T-cell (primary cell): ENCODE results near the gene PIGBOS1. TPM values are rescaled to one million over a fixed set of nuclear protein-coding genes. Genes with fewer than 3 reads are reported as not detected.

Experiments used
- ATAC-seq, 4 experiments: fragments of 200-7000 bp in 3 of 4; fragments of 150-1000 bp in 1 of 4; cut with Tn5 transposase; replicated peaks in 1 of 4; 1 replicate in 3 of 4; 2 replicates in 1 of 4; pipeline ENCODE4 v1.10.0; 2021; ENCODE audit warnings: moderate library complexity in 3 of 4, mild to moderate bottlenecking in 2 of 4, moderate number of reproducible peaks in 1 of 4
- CTCF ChIA-PET, 2 donors: fragments of 300-600 bp; sonication (Branson Sonifier 250); formaldehyde crosslinking; loops; one replicate each; lab custom pipeline; 2022; ENCODE audit warnings: antibody characterized with exemption in 2 of 2; lab: Charles Lee
- POLR2A ChIA-PET, 2 donors: fragments of 300-600 bp; sonication (Branson Sonifier 250); formaldehyde crosslinking; loops; one replicate each; lab custom pipeline; 2022; ENCODE audit warnings: antibody characterized with exemption in 2 of 2; lab: Charles Lee
- DNase-seq, 35 experiments: peaks; one replicate each; pipeline versions ENCODE4 v3.0.0 to v3.0.0-alpha.2; 2013 to 2023
- H3K27ac ChIP-seq: one replicate; pipeline ENCODE4 v1.5.1; 2013; ENCODE audit warnings: low read length
- H3K27me3 ChIP-seq, 2 experiments: replicated peaks in 1 of 2; 1 replicate in 1 of 2; 2 replicates in 1 of 2; pipeline versions ENCODE4 v1.6.1 to v1.7.0; 2013; ENCODE audit warnings: low read length in 1 of 2, mixed read lengths in 1 of 2; ENCODE audit not compliant: control insufficient read depth in 2 of 2, insufficient read depth in 2 of 2; ENCODE audit errors: extremely low read depth in 1 of 2
- H3K36me3 ChIP-seq, 2 donors: 1 replicate in 1 of 2; 2 replicates in 1 of 2; pipeline versions ENCODE4 v1.6.1 to v1.7.0; 2013; ENCODE audit warnings: low read length in 1 of 2; ENCODE audit not compliant: control insufficient read depth in 2 of 2, insufficient read depth in 1 of 2; ENCODE audit errors: extremely low read depth in 1 of 2
- H3K4me1 ChIP-seq, 2 experiments: 1 replicate in 1 of 2; 2 replicates in 1 of 2; pipeline versions ENCODE4 v1.6.1 to v1.7.0; 2013; ENCODE audit warnings: low read length in 2 of 2, mixed read lengths in 1 of 2; ENCODE audit not compliant: insufficient read depth in 2 of 2, control insufficient read depth in 1 of 2; ENCODE audit errors: extremely low read depth in 1 of 2
- H3K4me3 ChIP-seq, 2 donors: 1 replicate in 1 of 2; 2 replicates in 1 of 2; pipeline versions ENCODE4 v1.5.1 to v1.7.0; 2013; ENCODE audit warnings: mild to moderate bottlenecking in 2 of 2, low read length in 1 of 2, moderate library complexity in 1 of 2; ENCODE audit not compliant: control insufficient read depth in 1 of 2; ENCODE audit errors: extremely low read depth in 1 of 2
- H3K9me3 ChIP-seq: 2 replicates; pipeline ENCODE4 v1.7.0; 2013
- H3K27ac Mint-ChIP-seq, 2 donors: one replicate each; pipeline ENCODE4 v1.8.0; 2020 to 2021; ENCODE audit warnings: mild to moderate bottlenecking in 2 of 2, mixed read lengths in 2 of 2
- H3K27me3 Mint-ChIP-seq, 2 donors: one replicate each; pipeline ENCODE4 v1.8.0; 2021 to 2022; ENCODE audit warnings: mixed read lengths in 2 of 2
- H3K36me3 Mint-ChIP-seq: one replicate; pipeline ENCODE4 v1.8.0; 2021; ENCODE audit warnings: mixed read lengths
- H3K4me1 Mint-ChIP-seq, 3 donors: one replicate each; pipeline ENCODE4 v1.8.0; 2020 to 2022; ENCODE audit warnings: mixed read lengths in 3 of 3, mild to moderate bottlenecking in 1 of 3
- H3K4me3 Mint-ChIP-seq, 3 donors: one replicate each; pipeline ENCODE4 v1.8.0; 2020 to 2022; ENCODE audit warnings: mild to moderate bottlenecking in 3 of 3, mixed read lengths in 3 of 3, moderate library complexity in 3 of 3
- H3K9me3 Mint-ChIP-seq, 3 donors: one replicate each; pipeline ENCODE4 v1.8.0; 2020 to 2022; ENCODE audit warnings: mixed read lengths in 3 of 3
- WGBS: methylation state at CpG from one replicate; pipeline ENCODE4 v1.1.5; 2013; ENCODE audit warnings: missing lambda C conversion rate; ENCODE audit not compliant: insufficient coverage; 5-methylcytosine and 5-hydroxymethylcytosine counted together
- total RNA-seq, 35 experiments: library from RNA in 6 of 35; stranded (reverse) in 6 of 35; fragments of 120-200 nt in 1 of 35; gene quantifications; one replicate each; pipeline versions ENCODE4 v1.2.1 to v1.2.4 and lab custom pipeline; 2013 to 2026

The PIGBOS1 gene
- total RNA-seq, 5 donors from 2014 or later (not counting 1 experiment from before 2014, with no cell fraction given) = 10.0 to 24.4 (median 16.7) TPM

DNA sequence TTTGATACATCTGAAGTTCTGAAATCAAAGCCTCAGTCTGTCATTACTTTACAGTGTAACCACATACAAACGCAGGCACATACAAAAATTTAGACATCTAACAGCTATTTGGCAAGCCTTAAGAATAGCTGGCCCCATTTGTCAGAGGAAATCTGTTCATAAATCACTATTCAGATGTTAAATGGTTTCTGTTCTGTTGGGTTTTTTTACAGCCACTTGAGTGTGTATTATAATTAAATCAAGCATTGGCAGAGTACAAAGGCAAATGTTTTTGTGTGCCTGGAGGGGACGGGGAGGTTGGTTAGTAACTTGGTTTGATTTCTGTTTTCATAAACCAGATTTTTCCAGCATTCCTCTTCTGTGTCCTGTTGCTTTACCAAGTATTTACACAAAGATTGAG, 24.2 kb upstream of the PIGBOS1 start:
- Mint-ChIP-seq H3K4me3 (no peak overlapping the region), H3K9me3 (no peaks in the 10 kb centered on the region), H3K27ac (peak overlapping the region in 1 of 2 donors; percentile 58), H3K36me3 (peaks cover 37% of the 10 kb centered on the region), H3K4me1 (no peaks in the 10 kb centered on the region), H3K27me3 (no peaks in the 10 kb centered on the region)
- ATAC-seq (no peak), DNase-seq (no peak)
- ChIA-PET CTCF (no interaction called here), POLR2A (no interaction called here)
- no CpG with 5 or more reads among the region's 2 CpGs for WGBS
- no peaks in the 10 kb centered on the region for H3K4me1 ChIP-seq
- no peak overlapping the region for H3K27ac ChIP-seq
- H3K27me3 ChIP-seq = no peaks in the 10 kb centered on the region
- H3K36me3 ChIP-seq = peaks cover 11 to 49% of the 10 kb centered on the region in 2 donors
- no peaks in the 10 kb centered on the region for H3K9me3 ChIP-seq
- H3K4me3 ChIP-seq = no peak overlapping the region

DNA sequence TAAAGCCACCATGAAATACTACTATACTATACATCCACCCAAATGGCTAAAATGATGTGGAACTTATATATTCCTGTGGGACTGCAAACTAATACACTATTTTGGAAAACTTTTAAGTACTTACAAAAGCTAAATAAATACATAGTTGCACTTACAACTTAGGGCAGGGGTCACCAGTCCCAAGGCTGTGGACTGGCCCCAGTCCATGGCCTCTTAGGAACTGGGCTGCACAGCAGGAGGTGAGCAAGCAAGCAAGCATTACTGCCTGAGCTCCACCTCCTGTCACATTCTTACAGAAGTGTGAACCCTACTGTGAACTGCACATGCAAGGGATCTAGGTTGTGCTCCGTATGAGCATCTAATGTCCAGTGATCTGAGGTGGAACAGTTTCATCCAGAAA, 18.2 kb upstream of the PIGBOS1 start:
- ChIA-PET CTCF (no interaction called here), POLR2A (no interaction called here)
- 100% methylated on average over 1 of the region's 1 CpG for WGBS
- Histone ChIP-seq H3K9me3 (no peaks in the 10 kb centered on the region), H3K27ac (no peak overlapping the region), H3K4me1 (no peaks in the 10 kb centered on the region), H3K27me3 (no peaks in the 10 kb centered on the region), H3K4me3 (no peak overlapping the region), H3K36me3 (peaks cover 8 to 60% of the 10 kb centered on the region in 2 donors)
- Mint-ChIP-seq H3K4me1 (no peaks in the 10 kb centered on the region), H3K27ac (no peak overlapping the region), H3K9me3 (no peaks in the 10 kb centered on the region), H3K27me3 (no peaks in the 10 kb centered on the region), H3K4me3 (no peak overlapping the region), H3K36me3 (peaks cover 31% of the 10 kb centered on the region)
- DNase-seq = no peak
- ATAC-seq = no peak

DNA sequence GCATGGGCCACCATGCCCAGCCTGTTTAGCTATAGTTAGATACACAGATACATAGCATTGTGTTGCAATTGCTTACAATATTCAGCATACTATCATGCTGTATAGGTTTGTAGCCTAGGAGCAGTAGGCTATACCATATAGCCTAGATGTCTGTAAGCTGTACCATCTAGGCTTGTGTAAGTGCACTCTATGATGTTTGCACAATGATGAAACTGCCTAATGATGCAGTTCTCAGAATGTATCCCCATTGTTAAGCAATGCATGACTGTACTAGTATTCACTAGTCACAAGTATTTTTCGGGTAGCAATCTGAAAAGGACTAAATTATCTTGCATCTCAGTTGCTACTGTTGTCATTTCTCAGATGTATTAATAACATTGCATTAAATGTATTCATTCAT, 16.1 kb upstream of the PIGBOS1 start:
- no peak overlapping the region for H3K27ac ChIP-seq
- ATAC-seq = no peak
- WGBS = no CpG with 5 or more reads among the region's 1 CpG
- no peaks in the 10 kb centered on the region for H3K4me1 ChIP-seq
- peaks cover 3 to 62% of the 10 kb centered on the region in 2 donors for H3K36me3 ChIP-seq
- POLR2A ChIA-PET = interaction anchor here in 1 of 2 donors (0.5 to 0.6 kb wide), 2 partner anchors 62 to 73 kb away, joined by 3 to 9 read pairs; no protein-coding TSS in a partner anchor
- no peaks in the 10 kb centered on the region for H3K27me3 Mint-ChIP-seq
- H3K27ac Mint-ChIP-seq = no peak overlapping the region
- no peaks in the 10 kb centered on the region for H3K27me3 ChIP-seq
- no peaks in the 10 kb centered on the region for H3K9me3 Mint-ChIP-seq
- no peak for DNase-seq
- H3K4me1 Mint-ChIP-seq = no peaks in the 10 kb centered on the region
- CTCF ChIA-PET = interaction anchor here in 1 of 2 donors (0.6 kb wide), 1 partner anchor 118 kb away, joined by 5 read pairs; no protein-coding TSS in a partner anchor
- H3K4me3 Mint-ChIP-seq = no peak overlapping the region
- H3K36me3 Mint-ChIP-seq = peaks cover 44% of the 10 kb centered on the region
- no peak overlapping the region for H3K4me3 ChIP-seq
- no peaks in the 10 kb centered on the region for H3K9me3 ChIP-seq

DNA sequence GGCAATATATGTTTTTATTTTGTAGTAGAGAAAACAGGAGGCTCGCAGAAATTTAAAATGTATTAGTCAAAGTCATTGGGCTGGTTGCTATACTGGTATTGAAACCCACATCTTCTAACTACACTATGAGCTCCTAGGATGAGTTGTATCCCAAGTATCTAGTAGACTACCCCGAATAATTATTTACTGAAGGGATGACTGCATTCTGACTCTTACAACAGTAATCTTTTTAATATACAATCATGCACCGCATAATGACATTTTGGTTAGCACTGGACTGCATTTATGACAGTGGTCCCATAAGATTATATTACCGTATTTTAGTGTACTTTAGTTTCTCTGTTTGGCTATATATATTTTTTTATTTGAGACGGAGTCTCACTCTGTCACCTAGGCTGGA, 15.4 kb upstream of the PIGBOS1 start:
- Histone ChIP-seq H3K4me1 (no peaks in the 10 kb centered on the region), H3K27ac (no peak overlapping the region), H3K4me3 (no peak overlapping the region), H3K9me3 (no peaks in the 10 kb centered on the region), H3K27me3 (no peaks in the 10 kb centered on the region), H3K36me3 (peaks cover 3 to 59% of the 10 kb centered on the region in 2 donors)
- peaks cover 44% of the 10 kb centered on the region for H3K36me3 Mint-ChIP-seq
- ChIA-PET CTCF (no interaction called here), POLR2A (interaction anchor here in 1 of 2 donors (0.6 kb wide), 1 partner anchor 62 kb away, joined by 3 read pairs; no protein-coding TSS in a partner anchor)
- H3K27ac Mint-ChIP-seq = no peak overlapping the region
- no peaks in the 10 kb centered on the region for H3K27me3 Mint-ChIP-seq
- ATAC-seq (no peak), DNase-seq (no peak)
- H3K4me1 Mint-ChIP-seq = no peaks in the 10 kb centered on the region
- no peak overlapping the region for H3K4me3 Mint-ChIP-seq
- H3K9me3 Mint-ChIP-seq = no peaks in the 10 kb centered on the region
- WGBS = no CpG with 5 or more reads among the region's 5 CpGs

DNA sequence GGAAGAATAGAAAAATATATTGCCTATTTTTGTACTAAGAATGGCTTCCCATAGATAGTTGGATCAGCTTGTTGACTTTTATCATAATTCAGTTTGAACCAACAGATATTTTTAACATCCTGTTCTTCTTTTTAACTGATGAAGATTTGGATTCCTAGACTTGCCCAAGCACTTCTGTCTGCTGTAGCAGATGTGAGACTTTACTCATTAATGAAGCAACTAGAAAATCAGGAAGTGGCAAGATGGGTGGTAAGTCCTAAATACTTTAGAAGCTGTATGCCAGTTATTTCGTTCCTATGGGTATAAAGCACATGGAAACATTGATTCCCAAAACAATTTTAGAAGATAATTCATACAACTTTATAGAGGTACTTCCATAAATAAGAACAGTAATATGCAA, 8.5 kb upstream of the PIGBOS1 start:
- no peaks in the 10 kb centered on the region for H3K9me3 ChIP-seq
- no peak overlapping the region for H3K27ac ChIP-seq
- no peaks in the 10 kb centered on the region for H3K4me1 ChIP-seq
- DNase-seq (no peak), ATAC-seq (no peak)
- Mint-ChIP-seq H3K4me3 (no peak overlapping the region), H3K27me3 (no peaks in the 10 kb centered on the region), H3K27ac (no peak overlapping the region), H3K4me1 (peaks cover 8 to 15% (median 11%) of the 10 kb centered on the region in 3 donors), H3K36me3 (peaks cover 31% of the 10 kb centered on the region), H3K9me3 (no peaks in the 10 kb centered on the region)
- H3K36me3 ChIP-seq = peaks cover 3 to 30% of the 10 kb centered on the region in 2 donors
- no peak overlapping the region for H3K4me3 ChIP-seq
- WGBS = no CpG with 5 or more reads among the region's 1 CpG
- ChIA-PET CTCF (no interaction called here), POLR2A (no interaction called here)
- H3K27me3 ChIP-seq = no peaks in the 10 kb centered on the region

DNA sequence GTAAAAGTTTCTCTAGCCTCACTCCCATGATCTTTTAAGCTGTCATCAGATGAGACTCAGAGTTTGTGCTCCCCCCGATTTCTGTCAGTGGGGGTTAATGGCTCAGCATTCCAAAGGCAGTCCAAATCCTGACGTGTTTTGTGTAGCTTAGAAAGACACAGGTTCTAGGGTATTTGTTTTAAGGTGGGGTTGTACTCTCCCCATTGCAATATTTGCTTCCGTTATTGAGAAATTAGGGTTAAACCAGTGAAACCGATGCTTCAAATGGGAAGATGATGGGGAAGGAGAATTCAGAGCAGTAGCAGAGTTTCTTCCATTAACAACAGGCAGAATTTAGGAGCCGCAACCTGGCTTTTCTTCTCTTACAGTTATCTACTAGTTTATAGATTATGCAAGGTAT, 3.5 kb upstream of the PIGBOS1 start:
- Mint-ChIP-seq H3K27me3 (no peaks in the 10 kb centered on the region), H3K27ac (peak overlapping the region in 1 of 2 donors; percentile 9), H3K36me3 (peaks cover 16% of the 10 kb centered on the region), H3K9me3 (no peaks in the 10 kb centered on the region), H3K4me1 (peaks cover 37 to 43% (median 37%) of the 10 kb centered on the region in 3 donors), H3K4me3 (no peak overlapping the region)
- Histone ChIP-seq H3K4me1 (peaks cover 9 to 12% of the 10 kb centered on the region in 2 experiments), H3K27ac (no peak overlapping the region), H3K36me3 (peaks cover 0 to 7% of the 10 kb centered on the region in 2 donors), H3K9me3 (no peaks in the 10 kb centered on the region), H3K4me3 (no peak overlapping the region), H3K27me3 (no peaks in the 10 kb centered on the region)
- ChIA-PET POLR2A (no interaction called here), CTCF (no interaction called here)
- ATAC-seq (no peak), DNase-seq (no peak)
- WGBS = no CpG with 5 or more reads among the region's 5 CpGs
